HT1080 (cell line): Measurements from ENCODE around the gene UPF2. TPM values are rescaled to one million over a fixed set of nuclear protein-coding genes. Genes with fewer than 3 reads are reported as not detected.

Source experiments
- DNase-seq: peaks from one replicate; pipeline ENCODE4 v3.0.0-alpha.2; 2015; ENCODE audit warnings: low read depth
- small RNA-seq: library from RNA; depleted of rRNA; stranded (forward); fragments of <200 nt; gene quantifications from one replicate; pipeline ENCODE3, GENCODE V24; 2014
- total RNA-seq: library from RNA; depleted of rRNA; stranded (reverse); fragments of >200 nt; shearing (Covaris generic); gene quantifications from 2 replicates; pipeline ENCODE4 v1.2.3, GENCODE V29; 2014; rRNA removed

Gene UPF2
- total RNA-seq, 1 experiment from 2014 or later: 15.9 TPM

DNA sequence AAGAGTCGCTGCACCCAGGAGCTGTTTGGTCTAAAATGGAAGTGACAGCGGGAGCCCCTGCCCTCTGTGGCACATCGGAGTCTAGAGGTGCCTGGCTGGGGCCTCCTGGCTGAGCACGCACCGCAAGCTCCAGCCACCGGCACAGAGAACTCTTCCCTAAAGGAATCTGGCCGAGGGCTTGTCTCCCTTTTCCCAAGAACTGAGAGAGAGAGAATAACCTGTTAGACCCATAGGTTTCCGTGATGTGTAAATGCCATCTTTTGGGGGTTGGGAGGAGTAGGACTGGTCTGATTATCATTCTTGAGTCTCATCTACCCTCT, 172.2 kb downstream of the UPF2 start:
- no peak for DNase-seq

Small RNAs within 50 kb of the gene (small RNA-seq; reads per million reads assigned to genes)
- not detected for gene RNU6-1095P

Other genes with a start within 250 kb of the UPF2 start
- 23.6 and 33.1 TPM in 2 replicates for gene PROSER2, start 219.5 kb downstream of the UPF2 start, total RNA-seq
- gene DHTKD1, start 26.1 kb upstream of the UPF2 start, total RNA-seq: 7.8 and 8.2 TPM in 2 replicates
- gene SEC61A2, start 86.9 kb upstream of the UPF2 start, total RNA-seq: 2.9 and 4.9 TPM in 2 replicates
- 139 and 144 TPM in 2 replicates for gene NUDT5, start 153.1 kb upstream of the UPF2 start, total RNA-seq
- 356 and 469 TPM in 2 replicates for gene CDC123, start 153.4 kb upstream of the UPF2 start, total RNA-seq